Progenitor cell of endocrine pancreas (in vitro differentiated cells): ENCODE measurements around the gene CFDP1. TPM values are rescaled to one million over a fixed set of nuclear protein-coding genes. Genes with fewer than 3 reads are reported as not detected.

ENCODE experiments used
- DNase-seq: peaks from one replicate; pipeline ENCODE4 v3.0.0; 2021; ENCODE audit warnings: low spot score; ENCODE audit not compliant: unreplicated experiment
- H3K27ac Mint-ChIP-seq: 2 replicates; pipeline ENCODE4 v1.8.0; 2021; ENCODE audit warnings: mild to moderate bottlenecking, moderate library complexity, mixed read lengths
- H3K27me3 Mint-ChIP-seq: 2 replicates; pipeline ENCODE4 v1.8.0; 2021; ENCODE audit warnings: mixed read lengths
- H3K36me3 Mint-ChIP-seq: 2 replicates; pipeline ENCODE4 v1.8.0; 2022; ENCODE audit warnings: mixed read lengths; ENCODE audit not compliant: insufficient read depth
- H3K4me1 Mint-ChIP-seq: 2 replicates; pipeline ENCODE4 v1.8.0; 2021; ENCODE audit warnings: low read depth, mixed read lengths
- H3K4me3 Mint-ChIP-seq: 2 replicates; pipeline ENCODE4 v1.8.0; 2021; ENCODE audit warnings: low read depth, mild to moderate bottlenecking, moderate library complexity, mixed read lengths
- H3K9me3 Mint-ChIP-seq: 2 replicates; pipeline ENCODE4 v1.8.0; 2021; ENCODE audit warnings: low read depth, mixed read lengths
- CTCF ChIP-seq: fragments of 200-600 bp; sonication (generic); IDR thresholded peaks from one replicate; pipeline ENCODE4 v1.5.0; 2021; ENCODE audit warnings: antibody characterized with exemption, mild to moderate bottlenecking; ENCODE audit not compliant: unreplicated experiment
- total RNA-seq: library from RNA; stranded (reverse); gene quantifications from 2 replicates; pipeline ENCODE4 v1.2.1, GENCODE V29; 2021

The CFDP1 gene
- total RNA-seq, 1 donor from 2014 or later = 94.6 TPM

GRCh38 chr16:75398333-75398732 lies 35.0 kb downstream of the CFDP1 start:
- Mint-ChIP-seq H3K4me1 (peaks cover 2% of the 10 kb centered on the region), H3K36me3 (peaks cover 7% of the 10 kb centered on the region), H3K27ac (no peak overlapping the region), H3K9me3 (no peaks in the 10 kb centered on the region), H3K27me3 (no peaks in the 10 kb centered on the region), H3K4me3 (no peak overlapping the region)
- no peak for TF ChIP-seq CTCF
- DNase-seq = no peak

GRCh38 chr16:75394941-75395340 lies 38.4 kb downstream of the CFDP1 start:
- Mint-ChIP-seq H3K9me3 (no peaks in the 10 kb centered on the region), H3K27ac (no peak overlapping the region), H3K27me3 (no peaks in the 10 kb centered on the region), H3K4me3 (no peak overlapping the region), H3K36me3 (peaks cover 9% of the 10 kb centered on the region), H3K4me1 (peaks cover 2% of the 10 kb centered on the region)
- no peak for DNase-seq
- TF ChIP-seq CTCF = no peak

- H3K4me3 Mint-ChIP-seq = no peak overlapping the region
- no peak overlapping the region for H3K27ac Mint-ChIP-seq
- H3K9me3 Mint-ChIP-seq = no peaks in the 10 kb centered on the region
- no peak for DNase-seq
- H3K27me3 Mint-ChIP-seq = no peaks in the 10 kb centered on the region
- peaks cover 2% of the 10 kb centered on the region for H3K4me1 Mint-ChIP-seq
- peaks cover 10% of the 10 kb centered on the region for H3K36me3 Mint-ChIP-seq
- TF ChIP-seq CTCF = no peak
Observed at GRCh38 chr16:75392906-75393305, 40.4 kb downstream of the CFDP1 start.

DNA sequence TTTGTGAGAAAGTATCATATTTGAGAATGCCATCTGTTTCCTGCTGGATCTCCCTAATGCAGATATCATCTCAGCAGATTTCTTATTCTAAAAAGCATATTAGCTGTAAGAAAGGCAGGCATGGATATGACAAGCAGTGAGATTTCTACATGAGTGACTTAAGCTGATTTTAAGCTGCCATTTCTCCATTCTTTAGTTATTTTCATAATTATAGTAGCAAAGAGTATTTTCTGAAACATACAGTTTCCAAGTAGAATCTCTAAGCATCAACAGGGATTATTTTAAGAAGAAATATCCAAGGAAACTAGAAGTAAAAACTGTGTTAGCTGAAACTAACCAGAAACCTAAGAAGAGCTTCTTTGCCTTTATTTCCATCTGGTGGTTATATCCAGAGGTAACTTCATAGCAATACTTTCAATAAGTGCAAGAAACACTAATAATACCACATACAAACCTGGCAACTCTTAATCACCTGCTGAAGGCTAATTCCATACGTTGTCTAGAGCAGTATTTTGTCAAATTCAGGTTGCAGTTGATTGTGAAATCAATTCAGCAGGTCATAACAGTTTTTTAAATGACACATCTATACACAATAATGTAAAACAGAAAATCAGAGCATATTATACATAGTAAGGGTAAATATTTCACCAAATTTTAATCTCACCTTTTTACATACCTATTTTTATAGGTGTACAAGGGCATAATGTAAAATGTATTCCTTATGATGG lies 42.2 kb downstream of the CFDP1 start:
- Mint-ChIP-seq H3K4me3 (no peak overlapping the region), H3K9me3 (no peaks in the 10 kb centered on the region), H3K27ac (no peak overlapping the region), H3K36me3 (peaks cover 9% of the 10 kb centered on the region), H3K27me3 (no peaks in the 10 kb centered on the region), H3K4me1 (peaks cover 2% of the 10 kb centered on the region)
- no peak for DNase-seq
- no peak for TF ChIP-seq CTCF

- peaks cover 7% of the 10 kb centered on the region for H3K36me3 Mint-ChIP-seq
- no peak for DNase-seq
- no peak overlapping the region for H3K27ac Mint-ChIP-seq
- no peak for TF ChIP-seq CTCF
- H3K27me3 Mint-ChIP-seq = no peaks in the 10 kb centered on the region
- no peaks in the 10 kb centered on the region for H3K4me1 Mint-ChIP-seq
- H3K9me3 Mint-ChIP-seq = no peaks in the 10 kb centered on the region
- H3K4me3 Mint-ChIP-seq = no peak overlapping the region
Observed at GRCh38 chr16:75389096-75389690, 44.1 kb downstream of the CFDP1 start.
